ENCODE data around the gene KNDC1.
A peak's percentile ranks its signal among the peaks of the same experiment; 100 is the strongest.
"Not testable (repeated sequence)": the region's sequence is repeated elsewhere in the genome, so short reads cannot be mapped to it uniquely, and the experiment has no call there.

The KNDC1 gene

GRCh38 chr10:133125901-133126300, 34.1 kb upstream of the KNDC1 start:
- DNase-seq, result no peak

- no peak for DNase-seq
These were observed 33.4 kb upstream of the KNDC1 start for GRCh38 chr10:133126431-133127290.

- DNase-seq, result no peak
These were observed 32.5 kb upstream of the KNDC1 start for GRCh38 chr10:133127291-133128125.

GRCh38 chr10:133128126-133129070, 31.6 kb upstream of the KNDC1 start:
- no peak for DNase-seq

- no peak for DNase-seq
These were observed 30.8 kb upstream of the KNDC1 start for GRCh38 chr10:133129071-133129858.

GRCh38 chr10:133129859-133130495, 30.0 kb upstream of the KNDC1 start:
- no peak for DNase-seq

- no peak for DNase-seq
These were observed 29.4 kb upstream of the KNDC1 start for GRCh38 chr10:133130602-133131001.

GRCh38 chr10:133131053-133131452, 29.0 kb upstream of the KNDC1 start:
- DNase-seq, result no peak

- DNase-seq, result no peak
These were observed 28.1 kb upstream of the KNDC1 start for GRCh38 chr10:133131734-133132472.

- peak; percentile 52 for DNase-seq
These were observed 27.3 kb upstream of the KNDC1 start for GRCh38 chr10:133132473-133133291.

- DNase-seq, result peak; percentile 48
These were observed 26.4 kb upstream of the KNDC1 start for GRCh38 chr10:133133471-133134231.

GRCh38 chr10:133134411-133135115, 25.5 kb upstream of the KNDC1 start:
- DNase-seq, result no peak

GRCh38 chr10:133135116-133135465, 24.9 kb upstream of the KNDC1 start:
- no peak for DNase-seq

- not testable (repeated sequence) for DNase-seq
These were observed 22.4 kb upstream of the KNDC1 start for GRCh38 chr10:133137486-133138145.

- DNase-seq, result peak; percentile 46
These were observed 20.4 kb upstream of the KNDC1 start for GRCh38 chr10:133139551-133140065.

- DNase-seq, result peak; percentile 46
These were observed 19.4 kb upstream of the KNDC1 start for GRCh38 chr10:133140417-133141143.

Measured in activated CD8-positive, alpha-beta memory T cell treated with anti-CD3 and anti-CD28 coated beads for 24 hours (primary cell).